Pulmonary artery endothelial cell (primary cell): Measurements from ENCODE around the gene CRMP1. TPM values are rescaled to one million over a fixed set of nuclear protein-coding genes. Genes with fewer than 3 reads are reported as not detected.

Experiments
- DNase-seq: peaks from one replicate; pipeline ENCODE4 v3.0.0-alpha.2; 2011; ENCODE audit warnings: low read depth, low spot score
- total RNA-seq: library from RNA; depleted of rRNA; stranded (reverse); fragments of >200 nt; gene quantifications from 2 replicates; pipeline ENCODE4 v1.2.3, GENCODE V29; 2014

Gene CRMP1
- total RNA-seq, 1 donor from 2014 or later, result under 0.01 TPM

DNA sequence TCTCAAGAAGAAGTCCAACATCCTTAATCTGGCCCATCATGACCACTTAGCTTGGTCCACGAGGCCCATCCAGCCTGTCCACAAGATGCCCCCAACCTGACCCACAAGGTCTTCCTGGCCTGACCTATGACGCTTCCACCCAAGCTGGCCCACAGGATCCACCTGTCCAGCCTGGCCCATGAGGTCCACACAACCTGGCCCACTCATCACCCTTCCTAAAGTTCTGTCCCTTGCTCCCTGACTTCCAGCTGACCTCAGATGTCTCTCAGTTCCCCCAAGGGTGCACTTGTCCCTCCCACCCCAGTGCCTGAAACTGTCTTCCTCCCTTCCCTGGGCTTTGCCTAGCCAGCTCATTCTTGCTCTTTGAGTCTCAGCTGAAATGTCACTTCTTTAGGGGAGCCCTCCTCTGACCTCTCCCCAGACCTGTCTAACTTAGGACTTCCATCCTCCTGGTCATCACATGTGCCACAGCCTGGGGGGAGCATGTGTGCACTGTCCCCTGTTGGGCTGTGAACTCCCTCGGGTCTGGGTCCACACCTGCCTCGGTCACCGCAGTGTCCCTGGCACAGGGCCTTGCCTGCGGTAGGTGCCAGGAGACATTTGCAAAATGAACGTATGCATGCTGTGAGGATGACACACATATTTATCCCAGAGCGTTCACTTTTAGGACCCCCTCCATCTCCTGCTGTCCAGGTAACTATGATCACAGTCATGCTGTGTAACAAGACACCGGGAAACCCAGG is 120.2 kb downstream of the CRMP1 start:
- DNase-seq, result no peak

Other genes starting within 250 kb of the CRMP1 start
- gene EVC2, start 184.5 kb downstream of the CRMP1 start, total RNA-seq, result 9.3 and 12.1 TPM in 2 replicates
- 17.8 and 33.4 TPM in 2 replicates for gene EVC, start 181.9 kb downstream of the CRMP1 start, total RNA-seq
- gene C4orf50, start 125.3 kb upstream of the CRMP1 start, total RNA-seq, result not detected in 2 replicates